ACHN (cell line): ENCODE measurements around the gene CNTF.
A peak's percentile ranks its signal among the peaks of the same experiment; 100 is the strongest.

ENCODE experiments used
- DNase-seq: peaks from one replicate; pipeline ENCODE4 v3.0.0-alpha.2; 2015
- in situ Hi-C: cut with HindIII; loops from 2 replicates; pipeline ENCODE4 v1.10.0; 2017; ENCODE audit warnings: low sequenced_read_pairs, low pct_ligation_motif_present, low pct_unique_long_range_greater_than_20kb

CNTF gene

GRCh38 chr11:58639103-58639502, 16.6 kb downstream of the CNTF start:
- in situ Hi-C loops: no loop called here
- no peak for DNase-seq

GRCh38 chr11:58639669-58640068, 17.2 kb downstream of the CNTF start:
- in situ Hi-C loops: no loop called here
- DNase-seq: no peak

GRCh38 chr11:58640386-58641023, 18.0 kb downstream of the CNTF start:
- in situ Hi-C loops: no loop called here
- no peak for DNase-seq

GRCh38 chr11:58641341-58641740, 18.9 kb downstream of the CNTF start:
- in situ Hi-C loops: no loop called here
- no peak for DNase-seq

- DNase-seq: no peak
- in situ Hi-C loops: no loop called here
Observed at GRCh38 chr11:58641803-58642581, 19.5 kb downstream of the CNTF start.

GRCh38 chr11:58645854-58646253, 23.4 kb downstream of the CNTF start:
- in situ Hi-C loops: no loop called here
- DNase-seq: no peak

GRCh38 chr11:58647141-58647699, 24.8 kb downstream of the CNTF start:
- in situ Hi-C loops: no loop called here

GRCh38 chr11:58647866-58648265, 25.4 kb downstream of the CNTF start:
- no peak for DNase-seq
- in situ Hi-C loops: no loop called here

More at GRCh38 chr11:58647141-58647699, 24.8 kb downstream of the CNTF start:
- no peak for DNase-seq

GRCh38 chr11:58649623-58650022, 27.2 kb downstream of the CNTF start:
- no peak for DNase-seq
- in situ Hi-C loops: no loop called here

GRCh38 chr11:58650496-58650895, 28.0 kb downstream of the CNTF start:
- DNase-seq: no peak
- in situ Hi-C loops: no loop called here

GRCh38 chr11:58652726-58653280, 30.3 kb downstream of the CNTF start:
- in situ Hi-C loops: no loop called here
- DNase-seq: no peak

GRCh38 chr11:58654079-58654907, 31.8 kb downstream of the CNTF start:
- in situ Hi-C loops: no loop called here

GRCh38 chr11:58654908-58655296, 32.4 kb downstream of the CNTF start:
- no peak for DNase-seq
- in situ Hi-C loops: no loop called here

More at GRCh38 chr11:58654079-58654907, 31.8 kb downstream of the CNTF start:
- peak; percentile 76 for DNase-seq

GRCh38 chr11:58656348-58656747, 33.9 kb downstream of the CNTF start:
- in situ Hi-C loops: no loop called here
- DNase-seq: no peak

GRCh38 chr11:58658623-58659022, 36.2 kb downstream of the CNTF start:
- no peak for DNase-seq
- in situ Hi-C loops: no loop called here

- in situ Hi-C loops: no loop called here
- peak; percentile 30 for DNase-seq
Observed at GRCh38 chr11:58659404-58659803, 36.9 kb downstream of the CNTF start.

- in situ Hi-C loops: no loop called here
- DNase-seq: no peak
Observed at GRCh38 chr11:58659910-58660570, 37.6 kb downstream of the CNTF start.

- in situ Hi-C loops: no loop called here
Observed at GRCh38 chr11:58671983-58672633, 49.6 kb downstream of the CNTF start.

More at GRCh38 chr11:58671983-58672633, 49.6 kb downstream of the CNTF start:
- DNase-seq: no peak
